Neuronal stem cell (in vitro differentiated cells): ENCODE data around the gene CD79A.

Experiments
- DNase-seq: peaks from one replicate; pipeline ENCODE4 v3.0.0-alpha.2; 2013; ENCODE audit warnings: low spot score
- H2AFZ ChIP-seq: one replicate; pipeline ENCODE4 v1.6.1; 2013; ENCODE audit warnings: mild to moderate bottlenecking, low read length, inconsistent platforms
- H2AK5ac ChIP-seq: 2 replicates; pipeline ENCODE4 v1.6.1; 2013; ENCODE audit warnings: low read depth, mild to moderate bottlenecking, inconsistent platforms, low read length, moderate library complexity, mixed read lengths
- H2BK120ac ChIP-seq: 2 replicates; pipeline ENCODE4 v1.6.1; 2013; ENCODE audit warnings: low read depth, mild to moderate bottlenecking, inconsistent platforms, low read length, moderate library complexity, mixed read lengths
- H2BK12ac ChIP-seq: one replicate; pipeline ENCODE4 v1.6.1; 2013; ENCODE audit warnings: low read length, inconsistent platforms
- H2BK15ac ChIP-seq: 2 replicates; pipeline ENCODE4 v1.6.1; 2013; ENCODE audit warnings: mild to moderate bottlenecking, low read length, inconsistent platforms, mixed read lengths
- H2BK5ac ChIP-seq: one replicate; pipeline ENCODE4 v1.6.1; 2013; ENCODE audit warnings: inconsistent platforms, mild to moderate bottlenecking, low read length, moderate library complexity
- H3K14ac ChIP-seq: one replicate; pipeline ENCODE4 v1.6.1; 2013; ENCODE audit warnings: low read length, inconsistent platforms
- H3K18ac ChIP-seq: 2 replicates; pipeline ENCODE4 v1.6.1; 2013; ENCODE audit warnings: low read length, inconsistent platforms
- H3K23ac ChIP-seq: 2 replicates; pipeline ENCODE4 v1.6.1; 2013; ENCODE audit warnings: low read depth, mild to moderate bottlenecking, mixed read lengths, low read length, inconsistent platforms; ENCODE audit not compliant: poor library complexity
- H3K27ac ChIP-seq: replicated peaks from 3 replicates; pipeline ENCODE4 v1.5.1; 2013; ENCODE audit warnings: low read length, inconsistent platforms
- H3K27me3 ChIP-seq, 3 experiments: 2 replicates each; pipeline ENCODE4 v1.6.1; 2013; ENCODE audit warnings: low read length in 3 of 3, mild to moderate bottlenecking in 2 of 3, inconsistent platforms in 1 of 3, low read depth in 1 of 3, mixed read lengths in 1 of 3, moderate library complexity in 1 of 3; ENCODE audit not compliant: control insufficient read depth in 3 of 3, insufficient read depth in 3 of 3
- H3K36me3 ChIP-seq, 2 donors: replicated peaks in 1 of 2; 2 replicates each; pipeline ENCODE4 v1.6.1; 2013; ENCODE audit warnings: low read length in 2 of 2; ENCODE audit not compliant: control insufficient read depth in 2 of 2, insufficient read depth in 2 of 2
- H3K4ac ChIP-seq: 2 replicates; pipeline ENCODE4 v1.6.1; 2013; ENCODE audit warnings: inconsistent platforms, mild to moderate bottlenecking, low read length, moderate library complexity
- H3K4me1 ChIP-seq, 2 donors: 1 replicate in 1 of 2; 2 replicates in 1 of 2; pipeline ENCODE4 v1.6.1; 2013; ENCODE audit warnings: low read length in 2 of 2, low read depth in 1 of 2; ENCODE audit not compliant: control insufficient read depth in 2 of 2, insufficient read depth in 1 of 2
- H3K4me2 ChIP-seq: one replicate; pipeline ENCODE4 v1.6.1; 2013; ENCODE audit warnings: mild to moderate bottlenecking, low read length, inconsistent platforms; ENCODE audit not compliant: insufficient read depth, poor library complexity, severe bottlenecking
- H3K4me3 ChIP-seq, 2 donors: 2 replicates each; pipeline ENCODE4 v1.5.1; 2013; ENCODE audit warnings: low read length in 2 of 2, mild to moderate bottlenecking in 2 of 2, inconsistent platforms in 1 of 2, moderate library complexity in 1 of 2
- H3K79me1 ChIP-seq: one replicate; pipeline ENCODE4 v1.6.1; 2013; ENCODE audit warnings: low read depth, mild to moderate bottlenecking, inconsistent platforms, low read length, moderate library complexity
- H3K9ac ChIP-seq: one replicate; pipeline ENCODE4 v1.6.1; 2013; ENCODE audit warnings: mild to moderate bottlenecking, low read depth, low read length, inconsistent platforms; ENCODE audit not compliant: poor library complexity
- H3K9me3 ChIP-seq, 2 donors: replicated peaks in 1 of 2; 2 replicates each; pipeline versions ENCODE3 to v1.6.1; 2013; ENCODE audit warnings: low read length in 2 of 2, mild to moderate bottlenecking in 2 of 2, inconsistent platforms in 1 of 2, low read depth in 1 of 2, mixed read lengths in 1 of 2, moderate library complexity in 1 of 2; ENCODE audit not compliant: control insufficient read depth in 2 of 2, insufficient read depth in 1 of 2
- H4K8ac ChIP-seq: one replicate; pipeline ENCODE4 v1.6.1; 2013; ENCODE audit warnings: low read depth, mild to moderate bottlenecking, inconsistent platforms, low read length, moderate library complexity
- H4K91ac ChIP-seq: one replicate; pipeline ENCODE4 v1.6.1; 2013; ENCODE audit warnings: low read length, low read depth, mild to moderate bottlenecking, inconsistent platforms; ENCODE audit not compliant: poor library complexity
- WGBS, 2 donors: extraction: QIAGEN DNeasy Blood & Tissue Kit; methylation state at CpG; one replicate each; pipeline ENCODE4 v1.1.7; 2013; ENCODE audit warnings: missing lambda C conversion rate in 2 of 2, mixed read lengths in 1 of 2; ENCODE audit not compliant: insufficient read length in 2 of 2, insufficient replicate concordance in 1 of 2; ENCODE audit errors: extremely low coverage in 2 of 2; 5-methylcytosine and 5-hydroxymethylcytosine counted together

Gene CD79A

DNA sequence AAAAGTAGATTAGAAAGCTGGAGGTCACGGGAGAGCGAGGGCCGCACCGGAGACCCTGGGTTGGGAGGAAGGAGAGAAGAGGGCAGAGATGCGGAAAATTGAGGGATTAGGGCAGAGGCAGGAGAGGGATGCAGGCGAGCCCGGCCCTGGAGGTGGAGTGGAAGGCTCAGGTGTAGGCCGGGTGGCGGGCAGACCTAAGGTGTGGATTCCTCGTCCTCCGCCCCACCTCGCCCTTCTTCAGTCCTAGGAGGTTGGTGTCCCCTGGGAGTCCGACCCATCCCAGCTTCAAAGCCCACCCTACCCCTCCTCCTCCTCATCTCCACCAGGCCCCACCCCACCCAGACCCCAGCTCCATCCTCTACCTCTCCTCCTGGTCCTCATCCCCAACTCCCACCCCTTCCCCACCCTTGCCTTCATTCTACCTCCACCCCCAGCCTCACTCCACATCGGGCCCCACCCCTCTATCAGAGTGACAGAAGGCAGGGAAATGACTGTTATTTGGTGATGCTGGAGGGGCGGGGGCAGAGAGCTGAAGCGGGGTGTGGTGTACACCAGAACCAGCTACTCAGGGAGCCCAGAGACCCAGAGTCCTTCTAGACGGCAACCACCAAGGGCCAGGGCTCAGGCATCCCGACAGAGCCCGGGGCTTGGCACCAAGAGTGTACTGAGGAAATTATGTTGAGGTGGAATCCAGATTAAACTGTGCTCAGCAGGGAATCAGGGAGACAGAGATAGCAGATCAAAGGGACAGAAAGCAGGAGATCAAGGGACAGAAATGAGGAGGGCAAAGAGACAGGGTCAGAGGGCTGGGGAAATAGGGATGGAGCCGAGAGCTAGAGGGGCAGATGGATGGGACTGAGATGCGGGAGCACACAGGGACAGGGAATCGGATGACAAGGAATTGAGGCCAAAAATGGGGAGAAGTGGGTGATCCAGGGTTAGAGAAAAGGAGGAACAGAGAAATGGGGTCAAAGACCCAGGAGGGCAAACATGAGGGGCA is 44.8 kb downstream of the CD79A start:
- Histone ChIP-seq H2AFZ (no peak overlapping the region), H3K9me3 (peaks cover 0 to 27% of the 10 kb centered on the region in 2 donors), H4K91ac (no peak overlapping the region), H2AK5ac (no peak overlapping the region), H3K4me1 (peaks cover 0 to 3% of the 10 kb centered on the region in 2 donors), H3K23ac (no peak overlapping the region), H2BK15ac (no peak overlapping the region), H2BK120ac (no peak overlapping the region), H3K36me3 (peaks cover 0 to 5% of the 10 kb centered on the region in 2 donors), H4K8ac (no peak overlapping the region), H3K27ac (no peak overlapping the region), H3K4me2 (no peak overlapping the region), H3K18ac (peak overlapping the region; percentile 54), H2BK12ac (no peak overlapping the region), H3K27me3 (peaks cover 23 to 94% (median 84%) of the 10 kb centered on the region in 3 experiments), H3K4me3 (no peak overlapping the region), H3K79me1 (peaks cover 6% of the 10 kb centered on the region), H2BK5ac (no peak overlapping the region), H3K9ac (no peak overlapping the region), H3K14ac (no peak overlapping the region), H3K4ac (no peak overlapping the region)
- no CpG with 5 or more reads among the region's 22 CpGs for WGBS, 2 donors
- no peak for DNase-seq

DNA sequence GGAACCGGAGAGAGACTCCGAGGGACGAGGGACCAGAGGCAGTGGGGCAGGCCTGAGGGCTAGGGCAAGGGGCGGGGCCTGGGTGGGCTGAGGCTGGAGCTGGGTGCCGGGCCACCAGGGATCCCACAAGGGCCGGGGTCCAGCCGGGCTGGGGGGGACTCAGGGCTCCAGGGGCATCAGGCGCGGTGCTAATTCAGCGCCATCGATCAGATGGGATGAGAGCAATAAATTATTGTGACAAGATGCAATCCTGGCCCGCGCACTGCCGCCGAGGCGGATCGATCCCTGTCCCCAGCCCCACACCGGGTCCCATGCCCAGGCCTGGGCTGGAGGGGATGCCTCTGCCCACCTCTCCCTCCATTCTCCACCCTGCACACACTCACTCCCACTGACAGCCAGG is 45.5 kb downstream of the CD79A start:
- Histone ChIP-seq H3K9ac (no peak overlapping the region), H3K27ac (no peak overlapping the region), H3K79me1 (peaks cover 6% of the 10 kb centered on the region), H2BK120ac (no peak overlapping the region), H4K8ac (no peak overlapping the region), H2AFZ (no peak overlapping the region), H3K4me3 (no peak overlapping the region), H3K9me3 (peaks cover 0 to 27% of the 10 kb centered on the region in 2 donors), H2BK5ac (peak overlapping the region; percentile 19), H3K36me3 (peaks cover 0 to 5% of the 10 kb centered on the region in 2 donors), H3K4ac (no peak overlapping the region), H2AK5ac (no peak overlapping the region), H3K18ac (peak overlapping the region; percentile 25), H3K4me2 (no peak overlapping the region), H3K27me3 (peaks cover 28 to 96% (median 86%) of the 10 kb centered on the region in 3 experiments), H2BK15ac (no peak overlapping the region), H2BK12ac (no peak overlapping the region), H3K4me1 (peaks cover 0 to 3% of the 10 kb centered on the region in 2 donors), H3K14ac (no peak overlapping the region), H3K23ac (no peak overlapping the region), H4K91ac (no peak overlapping the region)
- no peak for DNase-seq
- no CpG with 5 or more reads among the region's 18 CpGs for WGBS, 2 donors

GRCh38 chr19:41923045-41923788 is 46.1 kb downstream of the CD79A start:
- peaks cover 0 to 25% of the 10 kb centered on the region in 2 donors for H3K9me3 ChIP-seq
- no peak overlapping the region for H4K91ac ChIP-seq
- H3K4me3 ChIP-seq, result no peak overlapping the region
- H4K8ac ChIP-seq, result no peak overlapping the region
- no peak for DNase-seq
- H3K27ac ChIP-seq, result no peak overlapping the region
- no peak overlapping the region for H2BK15ac ChIP-seq
- H2BK120ac ChIP-seq, result no peak overlapping the region
- no peak overlapping the region for H3K14ac ChIP-seq
- H3K36me3 ChIP-seq, result peaks cover 0 to 3% of the 10 kb centered on the region in 2 donors
- peaks cover 30 to 95% (median 84%) of the 10 kb centered on the region in 3 experiments for H3K27me3 ChIP-seq
- H2AFZ ChIP-seq, result no peak overlapping the region
- H3K79me1 ChIP-seq, result peaks cover 3% of the 10 kb centered on the region
- no peak overlapping the region for H3K18ac ChIP-seq
- H2AK5ac ChIP-seq, result no peak overlapping the region
- H3K23ac ChIP-seq, result no peak overlapping the region
- H2BK5ac ChIP-seq, result peak overlapping the region; percentile 19
- H3K9ac ChIP-seq, result no peak overlapping the region
- WGBS, 2 donors, result no CpG with 5 or more reads among the region's 6 CpGs
- no peak overlapping the region for H3K4me2 ChIP-seq
- no peak overlapping the region for H3K4ac ChIP-seq
- peaks cover 2 to 3% of the 10 kb centered on the region in 2 donors for H3K4me1 ChIP-seq
- no peak overlapping the region for H2BK12ac ChIP-seq
